Embryonic facial prominence (tissue), 1 donor: ENCODE results near the gene CACNG5.

Experiments
- DNase-seq: peaks from one replicate; pipeline ENCODE4 v3.0.0-alpha.2; 2016; ENCODE audit errors: extremely low spot score

The CACNG5 gene

GRCh38 chr17:66826856-66827255 lies 8.1 kb upstream of the CACNG5 start:
- no peak for DNase-seq

- peak; percentile 63 for DNase-seq
Observed at GRCh38 chr17:66829386-66829864, 5.5 kb upstream of the CACNG5 start.

DNA sequence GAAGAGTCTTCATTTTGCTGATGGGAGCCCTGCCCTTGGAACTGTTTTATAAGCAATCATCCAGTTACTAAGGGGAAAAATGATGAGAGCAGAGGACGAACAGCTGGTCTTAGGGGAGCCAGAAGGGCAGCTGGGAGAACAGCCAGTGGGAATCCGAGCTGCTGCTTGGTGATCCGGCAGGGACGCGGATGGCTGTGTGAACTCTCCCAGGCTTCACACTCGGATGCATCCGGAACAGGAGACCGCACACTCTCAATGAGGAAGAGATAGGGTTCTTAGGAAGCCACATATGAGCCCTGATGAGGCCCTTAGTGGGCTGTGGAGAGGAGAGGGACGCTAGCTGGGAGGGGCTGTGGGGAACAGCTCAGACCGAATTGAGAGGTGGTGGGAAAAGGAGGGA lies 5.0 kb upstream of the CACNG5 start:
- DNase-seq: no peak

DNA sequence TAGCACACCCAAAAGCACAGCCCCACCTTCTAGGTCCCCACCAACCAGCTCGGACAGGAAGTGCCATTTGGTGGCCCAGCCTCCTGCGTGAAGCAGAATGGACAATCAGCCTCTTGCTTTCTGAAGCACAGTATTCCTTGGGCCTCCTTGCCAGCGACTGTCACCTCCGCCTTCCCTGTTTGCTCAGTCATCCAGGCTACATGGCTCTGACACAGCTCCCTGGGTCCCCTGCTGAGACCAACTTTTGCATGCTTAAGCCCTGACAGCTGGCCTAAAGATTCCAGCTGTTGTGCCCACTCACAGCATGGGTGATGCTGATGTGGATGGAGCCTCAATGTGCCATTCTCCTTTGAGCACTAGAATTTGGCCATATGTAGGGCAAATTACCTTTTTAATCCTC lies 4.5 kb upstream of the CACNG5 start:
- DNase-seq: no peak

- DNase-seq: no peak
Observed at GRCh38 chr17:66831383-66832210, 3.3 kb upstream of the CACNG5 start.

GRCh38 chr17:66833201-66833600 lies 1.7 kb upstream of the CACNG5 start:
- DNase-seq: no peak

GRCh38 chr17:66834426-66834918 lies 445 bp upstream of the CACNG5 start:
- DNase-seq: no peak

- no peak for DNase-seq
Observed at GRCh38 chr17:66835476-66835875, 559 bp downstream of the CACNG5 start.

DNA sequence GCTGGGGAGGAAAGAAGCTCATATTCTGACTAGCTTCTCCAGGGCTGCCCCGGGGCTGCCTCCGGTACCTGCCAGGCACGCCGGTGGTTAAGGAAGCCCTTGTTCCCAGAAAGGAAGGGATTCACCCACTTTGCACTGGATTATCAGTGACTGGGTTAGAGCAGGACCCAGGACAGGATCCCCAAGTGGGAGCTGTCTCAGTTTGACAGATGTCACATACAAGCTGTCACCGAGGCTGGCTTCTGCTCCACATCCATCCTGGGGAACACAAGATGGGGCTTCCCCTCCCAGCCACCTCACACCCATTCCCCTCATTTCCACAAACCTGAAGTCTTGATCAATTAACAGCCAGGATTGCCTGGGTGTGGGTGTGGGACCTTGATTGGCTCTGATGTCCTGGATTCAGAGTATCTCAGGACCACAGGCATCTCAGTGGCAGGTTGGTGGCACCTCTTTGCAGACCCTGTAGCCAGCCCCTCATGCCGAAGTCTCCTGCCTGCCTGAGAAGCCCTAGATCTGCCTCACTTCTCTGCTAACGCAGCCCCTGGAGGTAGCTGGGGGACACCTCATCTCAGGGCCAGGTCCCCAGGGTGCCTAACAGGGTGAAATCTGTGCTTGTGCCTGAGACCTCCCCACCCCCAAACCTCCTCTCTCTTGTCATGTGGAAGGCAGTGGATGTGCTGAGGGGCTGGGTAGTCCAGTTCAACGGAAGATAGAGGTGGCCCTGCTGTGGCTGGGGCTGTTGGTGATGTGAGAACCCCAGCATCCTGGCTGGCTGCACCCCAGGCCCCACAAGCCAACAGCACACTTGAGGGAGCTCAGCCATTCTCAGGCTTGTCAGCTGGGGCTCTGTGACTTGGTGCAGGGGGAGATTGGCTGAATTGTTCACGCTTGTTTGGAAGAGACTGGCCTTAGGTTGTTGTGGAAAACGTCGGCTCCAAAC lies 1.4 kb downstream of the CACNG5 start:
- DNase-seq: no peak

DNA sequence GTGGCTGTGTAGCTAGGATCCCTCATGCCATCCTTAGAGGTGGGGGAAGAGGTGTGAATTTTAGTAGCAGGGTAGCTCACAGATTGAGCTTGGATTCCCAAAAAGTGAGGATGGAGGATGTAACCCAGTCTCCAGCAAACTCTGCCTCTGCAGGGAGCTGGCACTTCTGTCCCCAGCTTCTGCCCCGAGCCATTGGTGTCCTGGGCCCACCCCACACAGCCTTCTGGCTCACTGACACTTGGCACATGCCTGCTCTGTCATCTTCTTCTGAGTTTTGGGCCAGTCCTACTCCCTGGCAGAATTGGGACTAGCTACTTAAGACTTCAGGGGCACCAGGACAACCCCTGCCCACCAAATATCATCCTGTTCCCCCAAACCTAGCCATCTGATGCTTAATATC lies 2.3 kb downstream of the CACNG5 start:
- no peak for DNase-seq

- no peak for DNase-seq
Observed at GRCh38 chr17:66837885-66838665, 3.2 kb downstream of the CACNG5 start.

GRCh38 chr17:66839616-66840015 lies 4.7 kb downstream of the CACNG5 start:
- no peak for DNase-seq

DNA sequence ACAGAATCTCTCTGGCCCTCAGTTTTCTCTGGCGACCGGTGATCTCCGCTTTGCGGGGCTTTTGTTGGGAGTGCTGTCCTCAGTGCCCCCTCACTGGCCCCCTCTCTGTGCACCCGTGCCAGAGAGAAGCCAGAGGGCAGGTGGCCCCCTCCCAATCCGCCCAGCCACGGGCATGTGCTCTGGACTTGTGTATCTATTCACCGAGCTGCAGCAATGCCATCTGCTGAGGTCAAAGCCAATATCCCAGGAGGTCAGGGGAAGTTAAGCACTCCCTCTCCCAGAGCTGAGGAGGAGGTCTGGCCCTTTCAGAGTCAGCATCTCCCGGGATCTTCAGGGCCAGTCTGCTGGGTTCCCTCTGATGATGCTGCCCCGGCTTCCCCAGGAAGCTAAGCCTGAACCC lies 5.1 kb downstream of the CACNG5 start:
- no peak for DNase-seq

DNA sequence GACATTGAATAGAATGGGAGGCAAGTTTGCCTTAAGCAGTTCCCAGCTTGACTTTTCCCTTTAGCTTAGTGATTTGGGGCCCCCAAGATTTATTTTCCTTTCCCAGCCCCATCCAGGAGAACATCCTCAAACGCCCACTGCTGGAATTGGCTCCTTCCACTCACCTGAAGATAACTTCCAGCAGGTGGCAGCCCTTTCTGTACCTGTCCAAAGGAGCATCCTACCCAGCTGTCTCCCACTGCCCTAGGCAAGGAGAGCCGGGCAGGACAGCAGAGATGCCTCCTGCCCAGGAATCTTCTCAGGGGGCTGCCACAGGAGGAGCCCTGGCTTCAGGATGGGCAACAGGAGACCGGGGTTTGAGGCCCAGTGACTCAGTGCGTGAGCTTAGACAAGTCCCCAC lies 6.4 kb downstream of the CACNG5 start:
- no peak for DNase-seq

DNA sequence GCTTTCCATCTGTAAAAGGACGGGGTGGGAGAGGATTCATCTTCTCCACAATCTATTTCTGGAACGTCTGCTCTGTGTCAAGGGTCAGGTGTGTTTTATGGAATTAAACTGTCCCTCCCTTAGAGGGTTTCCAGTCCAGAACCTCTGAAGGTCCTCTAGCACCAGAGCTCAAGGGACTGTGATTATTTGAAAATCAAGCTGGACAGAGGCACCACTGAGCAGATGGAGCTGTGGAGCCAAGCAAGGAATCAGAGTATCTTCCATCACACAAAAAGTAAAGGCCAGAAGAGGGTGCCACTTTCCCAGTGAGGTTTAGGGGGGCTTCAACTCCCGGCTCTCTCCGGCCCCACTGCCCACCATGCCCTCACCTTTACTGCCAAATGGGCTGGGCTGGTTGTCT lies 6.8 kb downstream of the CACNG5 start:
- DNase-seq: no peak

GRCh38 chr17:66842505-66842904 lies 7.6 kb downstream of the CACNG5 start:
- no peak for DNase-seq

DNA sequence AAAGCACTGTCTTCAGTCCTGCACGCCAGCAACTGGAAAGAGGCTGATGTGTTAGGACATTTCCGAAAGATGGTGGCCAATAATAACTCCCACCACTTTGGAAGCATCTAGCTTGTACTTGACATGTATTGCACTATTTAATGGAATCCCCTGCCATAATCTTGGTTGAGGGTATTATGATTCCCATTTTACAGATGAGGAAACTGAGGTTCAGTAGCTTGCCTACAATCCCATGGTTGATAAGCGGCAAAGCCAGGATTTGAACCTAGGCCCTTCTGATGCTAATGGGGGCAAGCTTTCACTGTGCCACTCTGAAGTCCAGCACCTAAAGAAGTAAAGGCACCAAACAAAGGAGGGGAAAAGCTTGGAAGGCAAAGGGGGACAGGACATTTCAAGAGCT lies 8.0 kb downstream of the CACNG5 start:
- DNase-seq: no peak

DNA sequence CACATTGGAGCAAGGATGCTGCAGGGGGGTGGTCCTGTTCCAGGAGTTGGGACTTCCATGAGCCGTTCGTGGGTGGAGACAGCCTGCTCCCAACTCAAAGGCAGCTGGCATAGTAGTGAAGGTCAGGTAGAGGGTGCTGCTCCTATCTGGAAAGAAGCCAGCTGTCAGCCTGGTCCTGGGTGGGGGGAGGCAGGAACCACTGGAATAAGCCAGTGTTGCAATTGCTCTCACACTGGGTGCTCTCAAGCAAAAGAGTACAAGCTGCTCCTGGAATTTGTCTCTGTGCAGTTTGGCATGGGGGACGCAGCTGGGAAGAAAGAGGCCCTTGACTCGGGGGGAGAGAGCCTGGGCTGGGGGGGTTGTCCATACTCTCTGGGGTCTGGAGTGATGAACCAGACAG lies 8.7 kb downstream of the CACNG5 start:
- DNase-seq: no peak

- no peak for DNase-seq
Observed at GRCh38 chr17:66847704-66848103, 12.8 kb downstream of the CACNG5 start.

DNA sequence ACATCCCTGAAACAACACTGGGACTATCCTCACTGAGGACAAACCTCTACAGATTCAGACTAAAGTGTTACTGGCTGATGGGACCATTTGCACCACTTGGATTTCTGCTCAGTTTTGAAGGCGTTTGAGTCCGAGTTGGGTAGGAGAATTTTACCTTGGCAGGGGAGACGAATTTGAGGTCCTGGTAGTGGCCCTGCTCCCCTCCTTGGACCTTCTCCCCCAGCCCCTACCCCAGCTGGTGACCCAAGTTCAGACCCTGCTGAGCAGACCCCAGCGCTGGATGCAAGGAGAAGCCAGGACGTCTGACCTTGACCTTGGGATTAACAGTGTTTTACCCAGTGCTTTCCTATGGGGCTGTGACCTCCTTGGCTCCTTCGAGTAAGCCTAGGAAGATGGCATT lies 13.6 kb downstream of the CACNG5 start:
- no peak for DNase-seq

DNA sequence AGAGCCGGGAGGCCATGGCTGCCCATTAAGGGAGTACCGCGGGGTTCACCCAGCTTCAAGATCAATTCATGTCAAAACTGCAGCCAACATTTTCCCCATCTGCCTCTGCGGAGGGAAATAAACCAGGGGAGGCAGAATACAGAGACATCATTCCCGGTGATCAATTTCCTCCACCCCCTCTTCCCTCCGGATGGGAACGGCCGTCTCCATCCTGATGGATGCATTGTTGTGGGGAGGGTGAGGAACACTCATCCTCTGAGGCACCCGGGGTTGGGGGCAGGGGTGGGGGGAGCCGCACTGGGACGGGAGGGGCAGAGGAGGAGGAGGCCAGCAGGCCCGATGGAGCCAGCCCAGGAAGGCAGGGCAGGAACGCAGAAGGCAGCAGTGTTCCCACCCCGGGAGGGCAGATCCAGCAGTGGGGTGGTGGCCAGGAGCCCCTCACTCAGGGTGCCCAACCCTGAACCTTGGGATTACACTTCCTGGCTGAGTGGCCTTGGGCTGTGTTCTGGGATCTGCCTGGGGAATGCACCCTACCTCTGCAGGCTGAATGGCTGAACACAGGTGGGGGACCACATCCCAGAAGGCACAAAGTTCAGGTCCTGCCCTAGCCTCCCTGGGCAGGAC lies 14.2 kb downstream of the CACNG5 start:
- DNase-seq: no peak
